BLaER1 (cell line): ENCODE measurements around the gene RBPMS2.

Experiments used
- H3K27ac ChIP-seq: shearing (Covaris generic); formaldehyde crosslinking; 2 replicates; pipeline ENCODE4 v1.8.1; 2022
- H3K27me3 ChIP-seq: shearing (Covaris generic); formaldehyde crosslinking; 2 replicates; pipeline ENCODE4 v1.8.1; 2022
- H3K36me3 ChIP-seq: shearing (Covaris generic); formaldehyde crosslinking; 2 replicates; pipeline ENCODE4 v1.8.1; 2022
- H3K4me1 ChIP-seq: shearing (Covaris generic); formaldehyde crosslinking; 2 replicates; pipeline ENCODE4 v1.8.1; 2022
- H3K4me2 ChIP-seq: shearing (Covaris generic); formaldehyde crosslinking; 2 replicates; pipeline ENCODE4 v1.8.1; 2022
- H3K4me3 ChIP-seq: shearing (Covaris generic); formaldehyde crosslinking; 2 replicates; pipeline ENCODE4 v1.8.1; 2022
- H3K9ac ChIP-seq: shearing (Covaris generic); formaldehyde crosslinking; 2 replicates; pipeline ENCODE4 v1.8.1; 2022
- H3K9me3 ChIP-seq: shearing (Covaris generic); formaldehyde crosslinking; 2 replicates; pipeline ENCODE4 v1.8.1; 2022
- H4K20me1 ChIP-seq: shearing (Covaris generic); formaldehyde crosslinking; 2 replicates; pipeline ENCODE4 v1.8.1; 2022
- Cebpa-rat ChIP-seq: shearing (Covaris generic); IDR thresholded peaks from 2 replicates; pipeline ENCODE4 v1.8.1; 2022

The RBPMS2 gene

GRCh38 chr15:64774037-64774628 lies 1.3 kb downstream of the RBPMS2 start:
- peaks cover 61% of the 10 kb centered on the region for H3K27me3 ChIP-seq
- H3K4me3 ChIP-seq = peak overlapping the region; percentile 75
- no peak for TF ChIP-seq Cebpa-rat
- H3K9me3 ChIP-seq = no peaks in the 10 kb centered on the region
- H3K4me1 ChIP-seq = peaks cover 24% of the 10 kb centered on the region
- peak overlapping the region; percentile 94 for H3K4me2 ChIP-seq
- no peaks in the 10 kb centered on the region for H3K36me3 ChIP-seq
- peaks cover 13% of the 10 kb centered on the region for H4K20me1 ChIP-seq
- no peak overlapping the region for H3K9ac ChIP-seq
- no peak overlapping the region for H3K27ac ChIP-seq

DNA sequence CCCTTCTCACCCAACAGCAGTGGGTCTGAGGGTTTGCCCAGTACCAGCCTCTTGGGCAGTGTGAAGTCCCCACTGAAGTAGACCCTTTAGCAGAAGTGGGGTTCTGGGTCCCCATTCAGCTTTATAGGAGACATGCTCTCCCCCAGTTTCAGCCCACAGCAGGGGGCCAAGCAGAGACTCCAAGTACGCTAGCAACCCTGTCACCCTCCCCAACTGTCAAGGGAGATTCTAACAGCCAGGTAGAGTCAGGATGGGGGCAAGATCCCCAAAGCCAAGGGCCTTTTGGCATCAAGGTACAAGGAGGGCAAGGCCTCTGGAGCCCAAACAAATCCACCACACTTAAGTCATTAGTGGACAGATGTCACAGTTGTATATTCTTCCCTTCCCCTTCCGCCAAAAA lies 1.8 kb downstream of the RBPMS2 start:
- Histone ChIP-seq H3K36me3 (no peaks in the 10 kb centered on the region), H3K4me1 (peaks cover 24% of the 10 kb centered on the region), H3K9ac (no peak overlapping the region), H3K27me3 (peaks cover 61% of the 10 kb centered on the region), H3K27ac (no peak overlapping the region), H3K4me2 (no peak overlapping the region), H4K20me1 (peaks cover 13% of the 10 kb centered on the region), H3K4me3 (no peak overlapping the region), H3K9me3 (no peaks in the 10 kb centered on the region)
- no peak for TF ChIP-seq Cebpa-rat

DNA sequence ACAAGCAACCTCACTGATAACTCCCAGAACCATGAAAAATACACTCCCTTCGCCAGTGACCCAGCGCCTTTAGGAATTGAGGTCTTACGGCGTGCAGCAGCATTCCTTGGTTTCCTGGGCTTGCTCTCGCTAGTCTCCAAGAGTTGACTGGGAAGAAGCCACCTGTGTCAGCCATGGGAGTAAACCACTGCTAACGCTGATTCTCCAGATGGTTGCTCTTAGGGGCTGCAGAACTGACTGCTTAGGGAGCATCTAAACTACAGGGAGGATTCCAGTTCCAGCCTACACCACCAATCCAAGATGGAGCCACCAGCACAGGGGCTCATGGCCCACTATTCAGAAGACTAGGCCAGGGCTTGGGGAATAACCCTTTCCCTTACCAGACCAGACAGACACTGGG lies 2.4 kb downstream of the RBPMS2 start:
- no peak for TF ChIP-seq Cebpa-rat
- Histone ChIP-seq H3K27ac (no peak overlapping the region), H3K36me3 (no peaks in the 10 kb centered on the region), H3K4me2 (no peak overlapping the region), H3K27me3 (peaks cover 59% of the 10 kb centered on the region), H3K9me3 (no peaks in the 10 kb centered on the region), H3K4me1 (peaks cover 24% of the 10 kb centered on the region), H3K4me3 (no peak overlapping the region), H3K9ac (no peak overlapping the region), H4K20me1 (peaks cover 13% of the 10 kb centered on the region)

DNA sequence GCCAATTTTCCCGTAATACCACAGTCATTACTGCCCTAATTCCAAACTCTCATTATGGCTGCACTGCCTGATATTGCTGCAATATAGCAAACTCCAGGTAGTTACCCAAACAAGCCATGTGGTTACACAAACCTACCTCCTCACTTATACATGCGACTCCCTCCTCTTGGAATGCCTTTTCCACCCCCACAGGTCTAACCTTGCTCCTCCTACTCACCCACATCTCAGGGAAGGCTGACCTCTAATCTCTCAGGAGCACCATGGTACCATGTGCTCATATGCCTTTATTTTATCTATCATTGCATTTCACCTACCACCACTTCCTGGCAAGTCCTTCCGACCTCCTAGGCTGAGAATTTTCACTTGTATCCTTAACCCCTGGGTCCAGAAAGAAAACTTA lies 2.9 kb downstream of the RBPMS2 start:
- no peaks in the 10 kb centered on the region for H3K36me3 ChIP-seq
- H3K4me2 ChIP-seq = no peak overlapping the region
- peaks cover 54% of the 10 kb centered on the region for H3K27me3 ChIP-seq
- no peak overlapping the region for H3K9ac ChIP-seq
- no peak overlapping the region for H3K4me3 ChIP-seq
- no peak for TF ChIP-seq Cebpa-rat
- no peaks in the 10 kb centered on the region for H3K9me3 ChIP-seq
- H3K27ac ChIP-seq = no peak overlapping the region
- peaks cover 28% of the 10 kb centered on the region for H3K4me1 ChIP-seq
- peaks cover 13% of the 10 kb centered on the region for H4K20me1 ChIP-seq

GRCh38 chr15:64770626-64771025 lies 4.8 kb downstream of the RBPMS2 start:
- peaks cover 36% of the 10 kb centered on the region for H3K27me3 ChIP-seq
- H3K9me3 ChIP-seq = no peaks in the 10 kb centered on the region
- no peak overlapping the region for H3K9ac ChIP-seq
- no peak overlapping the region for H3K27ac ChIP-seq
- H3K36me3 ChIP-seq = no peaks in the 10 kb centered on the region
- TF ChIP-seq Cebpa-rat = no peak
- H3K4me2 ChIP-seq = peak overlapping the region; percentile 28
- H4K20me1 ChIP-seq = peaks cover 13% of the 10 kb centered on the region
- H3K4me3 ChIP-seq = no peak overlapping the region
- peaks cover 38% of the 10 kb centered on the region for H3K4me1 ChIP-seq

DNA sequence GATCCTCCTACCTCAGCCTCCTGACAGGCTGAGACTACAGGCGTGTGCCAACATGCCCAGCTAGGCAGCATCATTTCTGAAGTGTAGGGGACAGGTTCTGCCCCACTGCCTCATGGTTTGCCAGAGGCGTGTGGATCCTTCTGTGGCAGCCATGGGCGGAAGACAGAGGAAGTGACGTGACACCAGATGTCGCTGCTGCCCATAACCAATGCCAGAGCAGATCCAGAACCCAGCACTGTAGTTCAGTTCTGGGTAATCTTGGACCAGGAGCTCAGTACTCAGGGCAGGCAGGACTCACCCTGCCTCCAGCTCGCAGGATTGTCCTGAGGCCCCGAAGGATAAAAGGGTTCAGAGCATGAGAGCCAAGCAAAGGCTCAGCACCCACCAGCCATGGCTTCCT lies 8.2 kb downstream of the RBPMS2 start:
- Histone ChIP-seq H3K9ac (no peak overlapping the region), H3K27ac (peak overlapping the region; percentile 25; the same call in 1 of the 2 replicates), H4K20me1 (no peaks in the 10 kb centered on the region), H3K27me3 (peaks cover 2% of the 10 kb centered on the region), H3K4me1 (peaks cover 50% of the 10 kb centered on the region), H3K4me3 (no peak overlapping the region), H3K4me2 (peak overlapping the region; percentile 59), H3K9me3 (no peaks in the 10 kb centered on the region), H3K36me3 (no peaks in the 10 kb centered on the region)
- no peak for TF ChIP-seq Cebpa-rat

DNA sequence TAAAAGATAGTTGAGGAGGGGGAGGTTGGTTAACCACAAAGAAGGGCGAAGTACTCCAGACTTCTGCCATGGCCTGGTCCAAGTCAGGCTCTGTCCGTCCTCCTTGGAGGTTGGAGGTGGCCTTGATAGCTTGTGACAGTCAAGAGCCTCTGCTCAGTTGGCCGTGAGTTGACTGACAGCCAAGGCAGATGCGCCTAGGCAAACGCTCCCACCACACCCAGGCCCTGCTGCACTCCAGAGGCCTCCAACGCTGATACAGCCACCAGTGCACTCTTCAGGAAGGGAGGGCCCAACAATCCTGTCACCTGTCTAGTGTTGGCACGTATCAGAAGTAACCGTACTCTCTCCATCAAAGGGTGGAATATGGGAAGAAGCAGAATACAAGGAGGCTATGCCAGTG lies 9.3 kb downstream of the RBPMS2 start:
- no peaks in the 10 kb centered on the region for H3K27me3 ChIP-seq
- no peaks in the 10 kb centered on the region for H3K36me3 ChIP-seq
- no peaks in the 10 kb centered on the region for H4K20me1 ChIP-seq
- peaks cover 61% of the 10 kb centered on the region for H3K4me1 ChIP-seq
- no peak overlapping the region for H3K27ac ChIP-seq
- H3K4me2 ChIP-seq = peak overlapping the region; percentile 3; the same call in 1 of the 2 replicates
- no peaks in the 10 kb centered on the region for H3K9me3 ChIP-seq
- no peak for TF ChIP-seq Cebpa-rat
- H3K4me3 ChIP-seq = no peak overlapping the region
- no peak overlapping the region for H3K9ac ChIP-seq

DNA sequence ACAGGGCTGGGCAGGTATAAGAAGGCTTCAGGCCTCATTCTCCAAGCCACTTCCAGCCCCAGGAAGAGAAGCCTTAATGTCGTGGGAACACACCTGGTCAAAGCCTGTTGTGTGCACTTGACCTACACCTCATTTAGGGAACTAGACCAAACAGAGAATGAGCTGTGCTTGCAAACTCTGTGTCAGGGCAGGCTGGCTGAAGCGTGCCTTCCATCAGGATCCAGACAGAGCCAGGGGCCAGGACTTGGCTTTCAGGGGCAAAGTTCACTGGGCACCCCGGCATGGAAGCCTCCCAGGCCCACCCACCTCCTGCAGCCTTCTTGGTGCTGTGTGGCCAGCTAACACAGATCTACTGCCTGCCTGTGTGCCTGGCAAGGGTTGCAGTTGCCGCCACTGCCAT lies 11.5 kb downstream of the RBPMS2 start:
- Histone ChIP-seq H3K27me3 (no peaks in the 10 kb centered on the region), H4K20me1 (no peaks in the 10 kb centered on the region), H3K9me3 (no peaks in the 10 kb centered on the region), H3K4me3 (no peak overlapping the region), H3K27ac (no peak overlapping the region), H3K9ac (no peak overlapping the region), H3K36me3 (no peaks in the 10 kb centered on the region), H3K4me1 (peaks cover 71% of the 10 kb centered on the region), H3K4me2 (peak overlapping the region; percentile 19; the same call in 1 of the 2 replicates)
- TF ChIP-seq Cebpa-rat = no peak

- TF ChIP-seq Cebpa-rat = no peak
- no peaks in the 10 kb centered on the region for H4K20me1 ChIP-seq
These were observed 11.9 kb downstream of the RBPMS2 start for GRCh38 chr15:64763462-64763861.

GRCh38 chr15:64763021-64763420 lies 12.4 kb downstream of the RBPMS2 start:
- peaks cover 78% of the 10 kb centered on the region for H3K4me1 ChIP-seq
- no peaks in the 10 kb centered on the region for H3K27me3 ChIP-seq
- H3K9ac ChIP-seq = no peak overlapping the region
- H3K9me3 ChIP-seq = no peaks in the 10 kb centered on the region
- TF ChIP-seq Cebpa-rat = no peak
- H4K20me1 ChIP-seq = no peaks in the 10 kb centered on the region
- no peaks in the 10 kb centered on the region for H3K36me3 ChIP-seq
- no peak overlapping the region for H3K27ac ChIP-seq
- H3K4me2 ChIP-seq = no peak overlapping the region
- no peak overlapping the region for H3K4me3 ChIP-seq

More at GRCh38 chr15:64763462-64763861, 11.9 kb downstream of the RBPMS2 start:
- Histone ChIP-seq H3K4me3 (no peak overlapping the region), H3K4me1 (peaks cover 74% of the 10 kb centered on the region), H3K9me3 (no peaks in the 10 kb centered on the region), H3K9ac (no peak overlapping the region), H3K4me2 (no peak overlapping the region), H3K27me3 (no peaks in the 10 kb centered on the region), H3K27ac (no peak overlapping the region), H3K36me3 (no peaks in the 10 kb centered on the region)

GRCh38 chr15:64762546-64762945 lies 12.8 kb downstream of the RBPMS2 start:
- Histone ChIP-seq H3K4me2 (peak overlapping the region; percentile 56), H3K4me3 (no peak overlapping the region), H3K9me3 (no peaks in the 10 kb centered on the region), H3K36me3 (no peaks in the 10 kb centered on the region), H3K27ac (0 out of 2 replicates have a peak overlapping the region, but pooled peaks have one; percentile 26), H3K4me1 (peaks cover 79% of the 10 kb centered on the region), H4K20me1 (no peaks in the 10 kb centered on the region), H3K27me3 (no peaks in the 10 kb centered on the region), H3K9ac (no peak overlapping the region; the same call in 1 of the 2 replicates)
- TF ChIP-seq Cebpa-rat = no peak
